Activated T-cell treated with anti-CD3 and anti-CD28 coated beads, Interleukin-2, amount 50 U/mL, for 48 hours (primary cell): ENCODE results near the gene DOP1A.

Experiments
- DNase-seq, 2 experiments: peaks; one replicate each; pipeline ENCODE4 v3.0.0-alpha.2; 2020

DOP1A gene

GRCh38 chr6:83067448-83068439 is at the start of gene DOP1A:
TSS of gene DOP1A (plus strand) at chr6:83067671. CDS start at chr6:83096978, 29,307 bp downstream.
- peak; percentile 97 to 98 for DNase-seq

GRCh38 chr6:83019741-83020140 is 47.7 kb upstream of the DOP1A start:
- DNase-seq, result no peak

GRCh38 chr6:83031689-83032088 is 35.8 kb upstream of the DOP1A start:
- no peak for DNase-seq

- no peak for DNase-seq
Observed at GRCh38 chr6:83038246-83038645, 29.2 kb upstream of the DOP1A start.

- no peak for DNase-seq
Observed at GRCh38 chr6:83042467-83043053, 24.9 kb upstream of the DOP1A start.

- no peak for DNase-seq
Observed at GRCh38 chr6:83044091-83044768, 23.2 kb upstream of the DOP1A start.

GRCh38 chr6:83047065-83047754 is 20.3 kb upstream of the DOP1A start:
- DNase-seq, result no peak

GRCh38 chr6:83051377-83052172 is 15.9 kb upstream of the DOP1A start:
- no peak for DNase-seq

GRCh38 chr6:83053678-83054077 is 13.8 kb upstream of the DOP1A start:
- DNase-seq, result no peak

- peak in 1 of 2 experiments; percentile 36 for DNase-seq
Observed at GRCh38 chr6:83055366-83055964, 12.0 kb upstream of the DOP1A start.

GRCh38 chr6:83057705-83058321 is 9.7 kb upstream of the DOP1A start:
- DNase-seq, result no peak

GRCh38 chr6:83061190-83061589 is 6.3 kb upstream of the DOP1A start:
- DNase-seq, result no peak

- no peak for DNase-seq
Observed at GRCh38 chr6:83062225-83062624, 5.2 kb upstream of the DOP1A start.

- DNase-seq, result peak; percentile 96 to 97
Observed at GRCh38 chr6:83065511-83066192, 1.8 kb upstream of the DOP1A start, which contains the start of gene UBE3D. TSS of gene UBE3D (minus strand) at chr6:83065841. CDS start at chr6:83065718, 123 bp downstream.

- no peak for DNase-seq
Observed at GRCh38 chr6:83068616-83069015, 1.1 kb downstream of the DOP1A start.

GRCh38 chr6:83069633-83070032 is 2.2 kb downstream of the DOP1A start:
- no peak for DNase-seq

GRCh38 chr6:83071023-83071422 is 3.6 kb downstream of the DOP1A start:
- DNase-seq, result no peak

- no peak for DNase-seq
Observed at GRCh38 chr6:83071707-83072106, 4.2 kb downstream of the DOP1A start.

- DNase-seq, result no peak
Observed at GRCh38 chr6:83072726-83073125, 5.3 kb downstream of the DOP1A start.

GRCh38 chr6:83073615-83074014 is 6.1 kb downstream of the DOP1A start:
- DNase-seq, result no peak
